Measurements from ENCODE around the gene RFTN1.
A peak's percentile ranks its signal among the peaks of the same experiment; 100 is the strongest.

RFTN1 gene

GRCh38 chr3:16442730-16443129 lies 70.8 kb downstream of the RFTN1 start:
- no peak for DNase-seq (ENCODE audit: low spot score)
- TF ChIP-seq CTCF (IDR thresholded peaks at IDR 0.05; ENCODE audit: extremely low read depth, missing control alignments): no peak

GRCh38 chr3:16441371-16441875 lies 72.1 kb downstream of the RFTN1 start:
- no peak for DNase-seq (ENCODE audit: low spot score)
- TF ChIP-seq CTCF (IDR thresholded peaks at IDR 0.05; ENCODE audit: extremely low read depth, missing control alignments): no peak

- TF ChIP-seq CTCF (IDR thresholded peaks at IDR 0.05; ENCODE audit: extremely low read depth, missing control alignments): no peak
These were observed 73.4 kb downstream of the RFTN1 start for GRCh38 chr3:16439848-16440708.

GRCh38 chr3:16439163-16439847 lies 74.2 kb downstream of the RFTN1 start:
- DNase-seq (ENCODE audit: low spot score): no peak
- TF ChIP-seq CTCF (IDR thresholded peaks at IDR 0.05; ENCODE audit: extremely low read depth, missing control alignments): no peak

More at GRCh38 chr3:16439848-16440708, 73.4 kb downstream of the RFTN1 start:
- no peak for DNase-seq (ENCODE audit: low spot score)

- TF ChIP-seq CTCF (IDR thresholded peaks at IDR 0.05; ENCODE audit: extremely low read depth, missing control alignments): no peak
- DNase-seq (ENCODE audit: low spot score): no peak
These were observed 75.9 kb downstream of the RFTN1 start for GRCh38 chr3:16437640-16438039.

GRCh38 chr3:16433701-16434151 lies 79.8 kb downstream of the RFTN1 start:
- no peak for TF ChIP-seq CTCF (IDR thresholded peaks at IDR 0.05; ENCODE audit: extremely low read depth, missing control alignments)
- peak; percentile 39 for DNase-seq (ENCODE audit: low spot score)

- TF ChIP-seq CTCF (IDR thresholded peaks at IDR 0.05; ENCODE audit: extremely low read depth, missing control alignments): no peak
- DNase-seq (ENCODE audit: low spot score): peak; percentile 14
These were observed 80.8 kb downstream of the RFTN1 start for GRCh38 chr3:16432714-16433113.

Data from GM20000 (cell line).